Right renal cortex interstitium (tissue), 3 donors: Measurements from ENCODE around the gene LASP1. TPM values are rescaled to one million over a fixed set of nuclear protein-coding genes. Genes with fewer than 3 reads are reported as not detected.
A peak's percentile ranks its signal among the peaks of the same experiment; 100 is the strongest.
"Not testable (repeated sequence)": the region's sequence is repeated elsewhere in the genome, so short reads cannot be mapped to it uniquely, and the experiment has no call there.

Source experiments
- DNase-seq, 3 donors: peaks; one replicate each; pipeline ENCODE4 v3.0.0-alpha.2; 2013; ENCODE audit warnings: low read depth in 3 of 3, low spot score in 2 of 3
- polyA plus RNA-seq, 3 donors: library from polyadenylated mRNA; unstranded; fragments of 120-200 nt; gene quantifications; one replicate each; pipeline ENCODE4 v1.2.1, GENCODE V29; 2013; ENCODE audit not compliant: insufficient read length in 3 of 3

LASP1 gene
- polyA plus RNA-seq, 3 donors: 131 to 148 (median 140) TPM

DNA sequence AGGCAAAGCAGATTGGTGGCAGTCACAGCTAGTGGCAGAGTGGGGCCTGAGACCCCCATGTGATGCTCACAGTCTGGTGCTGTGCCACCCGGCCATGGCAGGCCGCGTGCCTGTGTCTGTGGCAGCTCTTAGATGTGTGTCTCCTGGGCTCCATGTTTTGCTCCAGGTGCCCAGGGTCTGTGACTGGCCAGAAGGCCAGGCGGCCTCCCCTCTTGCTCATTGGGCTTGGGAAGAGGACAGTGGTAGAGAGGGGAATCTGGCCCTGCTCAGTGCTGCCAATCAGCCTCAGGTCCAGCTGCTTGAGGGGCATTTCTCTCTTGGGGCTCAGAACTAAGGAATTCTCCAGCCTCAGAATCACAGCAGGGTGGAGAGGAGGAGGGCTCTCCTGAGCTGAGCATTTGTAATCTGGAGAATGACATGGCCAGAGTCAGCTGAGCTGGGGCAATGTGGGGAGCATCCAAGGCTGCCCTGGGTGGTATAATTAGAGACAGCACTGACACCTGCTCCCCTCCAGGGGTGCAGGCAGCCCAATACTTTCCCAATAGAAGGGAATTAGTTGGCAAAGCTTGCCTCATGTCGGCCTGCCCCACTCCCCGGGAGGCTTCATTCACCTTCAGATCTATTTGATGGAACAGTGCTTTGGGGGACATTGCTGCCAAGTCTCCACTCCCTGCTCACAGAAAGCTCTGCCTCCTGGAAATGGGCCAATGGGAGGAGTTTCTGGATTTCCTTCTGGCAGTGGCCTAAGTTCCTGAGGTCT, 52.9 kb downstream of the LASP1 start:
- DNase-seq: peak in 1 of 3 donors; percentile 47

DNA sequence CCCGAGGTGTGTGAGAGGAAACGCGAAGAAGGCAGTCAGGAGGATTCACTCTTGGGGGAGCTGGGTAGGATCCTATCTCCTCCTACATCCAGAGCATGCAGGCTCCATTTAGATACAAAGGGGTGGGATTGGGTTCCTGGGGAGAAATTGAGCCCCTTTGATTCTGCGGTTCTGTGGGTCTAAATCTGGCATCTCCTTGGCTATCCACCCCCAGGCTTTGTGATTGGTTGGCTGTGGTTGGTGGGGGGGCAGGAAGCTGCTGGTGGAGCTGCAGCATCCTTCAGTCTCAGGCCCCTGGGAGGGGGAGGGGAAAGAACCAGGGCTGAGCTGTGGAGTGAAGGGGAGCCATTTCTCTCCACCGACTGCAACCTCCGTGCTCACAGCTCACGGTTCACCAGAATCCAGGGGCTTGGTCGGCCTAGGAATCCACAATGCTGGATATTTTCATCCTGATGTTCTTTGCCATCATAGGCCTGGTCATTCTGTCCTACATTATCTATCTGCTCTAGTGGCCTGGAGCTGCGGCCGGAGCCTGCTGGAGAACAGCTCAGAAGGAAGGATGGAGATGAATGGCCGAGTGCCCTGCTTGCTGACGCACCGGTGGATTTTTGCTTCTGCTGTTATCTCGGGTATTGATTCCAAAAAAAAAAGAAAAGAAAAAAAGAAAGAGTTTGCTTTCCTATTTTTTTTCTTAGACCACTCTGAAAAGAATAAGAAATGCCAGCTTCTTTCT, 55.6 kb downstream of the LASP1 start, which contains the start of gene LASP1NB:
LASP1NB (plus strand) TSS at position 352 of the 733 bp plus-strand sequence.
- DNase-seq: peak; percentile 59 to 69 (median 67)

DNA sequence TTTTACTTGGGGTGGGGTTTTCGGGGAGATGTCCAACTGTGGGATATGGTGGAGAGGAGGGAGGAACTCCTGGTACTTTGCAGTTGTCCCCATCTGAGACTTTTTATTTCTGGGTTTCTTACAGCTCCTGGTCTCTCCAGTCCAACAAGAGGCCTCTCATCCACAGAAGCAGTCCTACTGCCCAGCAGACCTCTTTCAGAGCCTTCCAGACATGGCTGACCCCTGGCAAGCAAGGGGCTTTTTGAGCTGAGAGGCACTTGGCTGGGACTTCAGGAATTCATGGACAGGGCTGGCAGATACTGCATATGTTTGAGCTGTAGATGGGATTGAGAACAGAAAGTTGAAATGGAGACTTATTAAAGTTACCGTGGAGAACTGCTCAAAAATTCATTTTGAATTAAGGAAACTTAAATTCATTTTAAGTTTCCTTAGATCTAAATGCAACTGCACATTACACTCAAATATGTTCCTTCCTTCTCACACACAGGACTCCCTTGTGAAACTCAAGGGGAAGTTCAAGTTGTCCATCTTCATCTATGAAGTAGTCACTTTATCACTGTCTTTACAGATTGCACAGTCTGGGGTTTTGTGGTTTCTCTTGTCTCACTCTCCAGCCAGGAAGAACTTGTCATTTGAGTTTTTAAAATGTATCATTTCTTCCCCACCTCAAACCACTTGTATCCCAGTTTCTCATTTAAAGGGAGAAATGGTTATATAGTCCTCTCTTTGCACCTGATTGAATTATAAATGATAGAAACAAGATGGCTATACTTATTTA, 56.6 kb downstream of the LASP1 start:
- DNase-seq: no peak

DNA sequence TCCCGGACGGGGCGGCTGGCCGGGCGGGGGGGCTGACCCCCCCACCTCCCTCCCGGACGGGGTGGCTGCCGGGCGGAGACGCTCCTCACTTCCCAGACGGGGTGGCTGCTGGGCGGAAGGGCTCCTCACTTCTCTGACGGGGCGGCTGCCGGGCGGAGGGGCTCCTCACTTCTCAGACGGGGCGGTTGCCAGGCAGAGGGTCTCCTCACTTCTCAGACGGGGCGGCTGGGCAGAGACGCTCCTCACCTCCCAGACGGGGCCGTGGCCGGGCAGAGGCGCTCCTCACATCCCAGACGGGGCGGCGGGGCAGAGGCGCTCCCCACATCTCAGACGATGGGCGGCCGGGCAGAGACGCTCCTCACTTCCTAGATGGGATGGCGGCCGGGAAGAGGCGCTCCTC, 60.9 kb downstream of the LASP1 start:
- not testable (repeated sequence) for DNase-seq

DNA sequence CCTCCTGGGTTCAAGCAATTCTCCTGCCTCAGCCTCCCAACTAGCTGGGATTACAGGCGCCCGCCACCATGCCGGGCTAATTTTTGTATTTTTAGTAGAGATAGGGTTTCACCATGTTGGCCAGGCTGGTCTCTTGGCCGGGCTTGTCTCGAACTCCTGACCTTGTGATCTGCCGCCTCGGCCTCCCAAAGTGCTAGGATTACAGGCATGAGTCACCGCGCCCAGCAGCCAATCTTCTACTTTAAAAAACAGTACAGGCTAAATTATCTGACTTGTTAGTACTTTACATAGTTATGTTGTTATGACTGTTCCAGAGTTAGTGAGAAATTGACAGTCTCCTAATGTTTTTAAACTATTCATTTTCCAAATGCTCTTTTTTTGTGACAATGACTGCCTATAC, 64.1 kb downstream of the LASP1 start:
- DNase-seq: not testable (repeated sequence)

DNA sequence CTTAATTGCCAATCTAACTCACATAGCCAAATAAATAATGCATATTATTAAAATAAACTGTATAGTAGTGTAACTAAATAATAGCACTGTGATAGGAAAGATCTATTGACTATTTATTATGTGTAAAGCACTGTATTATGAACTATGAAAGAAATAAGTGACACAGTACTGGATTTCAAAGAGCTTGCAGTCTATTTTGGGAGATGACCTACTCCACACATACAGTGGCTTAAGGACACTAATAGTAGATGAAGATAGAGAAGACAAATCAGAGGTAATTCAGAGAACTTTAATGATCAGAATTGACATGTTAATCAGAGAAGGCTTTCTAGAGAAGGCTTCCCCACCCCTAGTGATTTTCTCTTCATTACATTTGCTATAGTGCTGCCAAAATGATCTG, 70.1 kb downstream of the LASP1 start:
- DNase-seq: no peak

DNA sequence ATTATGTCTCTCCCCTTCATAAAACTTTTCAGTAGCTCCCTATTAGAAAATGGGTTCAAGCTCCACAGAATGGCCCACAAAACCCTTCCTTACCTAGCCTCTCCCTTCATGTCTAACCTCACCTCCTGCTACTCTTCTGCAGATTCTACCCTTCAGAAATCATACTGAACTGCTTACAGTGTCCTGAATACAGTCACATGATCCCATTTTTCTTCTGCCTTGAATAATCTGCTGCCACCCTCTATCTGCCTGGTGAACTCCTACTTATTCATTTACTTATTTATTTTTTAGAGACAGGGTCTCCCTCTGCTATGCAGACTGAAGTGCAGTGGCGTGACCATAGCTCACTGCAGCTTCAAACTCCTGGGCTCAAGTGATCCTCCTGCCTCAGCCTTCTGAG, 70.5 kb downstream of the LASP1 start:
- DNase-seq: no peak

DNA sequence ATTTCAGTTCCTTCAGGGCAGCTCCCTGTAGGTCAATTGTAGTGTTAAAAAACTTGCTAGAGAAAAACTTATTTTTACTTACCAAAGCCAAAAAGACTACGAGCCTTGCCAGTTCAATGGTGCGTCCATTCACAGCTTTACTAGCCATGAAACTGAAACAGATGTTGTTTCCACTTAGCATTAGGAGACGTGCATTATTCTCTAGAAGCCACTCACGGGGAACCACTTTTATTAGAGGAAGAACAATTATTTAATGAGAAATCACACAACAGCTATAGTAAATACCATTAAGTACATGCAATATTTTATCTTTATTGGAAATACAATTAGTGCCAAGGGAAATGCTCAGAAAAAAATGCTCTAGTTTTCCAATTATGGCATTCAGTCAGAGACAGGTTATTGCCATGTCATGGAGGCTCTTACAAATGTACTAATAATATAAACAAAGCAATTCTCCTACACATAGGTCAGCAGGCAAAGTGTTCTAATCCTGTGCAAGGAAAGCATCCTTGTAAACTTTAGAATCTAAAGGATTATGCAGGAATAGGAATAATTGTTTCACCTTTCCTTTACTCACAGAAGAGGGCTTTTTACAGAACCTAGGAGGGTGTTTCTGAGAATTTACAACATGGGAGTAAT, 73.0 kb downstream of the LASP1 start:
- no peak for DNase-seq

DNA sequence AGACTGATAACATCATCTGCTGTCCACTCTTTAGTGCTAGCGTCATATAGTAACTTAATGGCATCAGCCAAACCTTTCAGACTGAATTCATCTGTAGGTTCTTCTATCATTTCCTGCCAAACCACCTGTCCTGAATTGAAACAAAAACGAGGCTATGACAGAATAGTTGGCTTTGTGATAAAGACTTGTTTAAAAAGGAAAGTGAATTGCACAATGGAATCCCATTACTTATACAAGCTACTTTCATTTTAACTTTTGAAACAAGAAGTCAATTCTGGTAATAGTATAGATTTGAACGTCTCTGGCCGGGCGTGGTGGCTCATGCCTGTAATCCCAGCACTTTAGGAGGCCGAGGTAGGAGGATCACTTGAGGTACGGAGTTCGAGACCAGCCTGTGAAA, 73.7 kb downstream of the LASP1 start:
- no peak for DNase-seq

DNA sequence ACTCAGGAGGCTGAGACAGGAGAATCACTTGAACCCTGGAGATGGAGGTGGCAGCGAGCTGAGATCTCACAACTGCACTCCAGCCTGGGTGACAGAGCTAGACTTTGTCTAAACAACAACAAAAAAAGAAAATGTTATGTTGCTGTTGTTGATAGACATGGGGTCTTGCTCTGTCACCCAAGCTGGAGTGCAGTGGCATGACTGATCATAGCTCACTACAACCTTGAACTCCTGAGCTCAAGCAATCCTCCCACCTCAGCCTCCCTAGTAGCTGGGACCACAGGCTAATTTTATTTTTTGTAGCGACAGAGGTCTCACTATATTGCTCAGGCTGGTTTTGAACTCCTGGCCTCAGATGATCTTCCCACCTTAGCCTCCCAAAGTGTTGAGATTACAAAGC, 77.3 kb downstream of the LASP1 start:
- no peak for DNase-seq

DNA sequence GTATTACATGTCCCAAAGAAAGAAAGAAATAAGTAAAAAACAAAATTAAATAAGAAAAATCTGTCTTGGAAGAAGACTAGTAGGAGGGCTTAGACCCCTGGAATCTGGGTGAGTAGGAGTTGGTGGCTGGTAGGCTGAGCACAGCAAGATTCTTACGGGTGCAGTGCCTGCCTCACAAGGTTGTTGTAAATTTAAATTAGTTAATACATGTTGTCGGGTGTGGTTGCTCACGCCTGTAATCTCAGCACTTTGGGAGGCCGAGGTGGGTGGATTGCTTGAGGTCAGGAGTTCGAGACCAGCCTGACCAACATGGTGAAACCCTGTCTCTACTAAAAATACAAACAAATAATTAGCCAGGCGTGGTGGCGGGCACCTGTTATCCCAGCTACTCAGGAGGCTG, 83.9 kb downstream of the LASP1 start:
- not testable (repeated sequence) for DNase-seq

DNA sequence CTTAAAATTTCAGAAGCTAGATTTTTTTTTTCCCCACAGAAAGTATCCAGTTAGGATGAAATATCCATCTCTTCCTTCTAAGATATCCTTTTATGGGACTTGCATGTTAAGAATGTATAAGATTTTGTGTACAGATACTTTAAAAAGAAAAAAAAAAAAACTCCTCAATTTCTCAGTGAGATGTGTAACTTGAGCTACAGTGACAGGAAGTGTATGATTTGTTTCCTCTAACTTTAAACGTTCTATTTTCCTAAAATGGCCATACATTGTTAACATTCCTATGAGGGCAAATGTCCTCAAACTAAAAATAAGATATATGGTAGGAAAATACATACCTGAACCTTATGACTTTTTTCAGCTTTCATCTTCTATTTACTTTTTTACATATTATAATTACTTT, 88.5 kb downstream of the LASP1 start:
- no peak for DNase-seq

DNA sequence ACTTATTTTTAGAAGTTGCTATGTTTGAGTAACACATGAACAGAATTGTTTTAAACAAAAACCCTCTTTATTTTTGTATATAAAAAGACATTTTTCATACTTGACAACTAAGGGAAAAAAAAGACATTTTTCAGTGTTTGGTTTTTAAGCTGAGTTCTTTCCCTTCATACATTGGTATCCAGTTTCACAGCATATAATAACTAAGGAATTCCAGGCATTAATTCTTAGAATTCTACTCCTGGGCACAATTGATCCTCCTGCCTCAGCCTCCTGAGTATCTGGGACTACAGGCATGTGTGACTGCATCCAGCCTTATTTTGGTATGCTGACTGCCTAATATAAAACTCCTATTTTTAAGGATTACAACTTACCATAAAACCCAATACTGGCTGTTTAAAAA, 88.9 kb downstream of the LASP1 start:
- no peak for DNase-seq

DNA sequence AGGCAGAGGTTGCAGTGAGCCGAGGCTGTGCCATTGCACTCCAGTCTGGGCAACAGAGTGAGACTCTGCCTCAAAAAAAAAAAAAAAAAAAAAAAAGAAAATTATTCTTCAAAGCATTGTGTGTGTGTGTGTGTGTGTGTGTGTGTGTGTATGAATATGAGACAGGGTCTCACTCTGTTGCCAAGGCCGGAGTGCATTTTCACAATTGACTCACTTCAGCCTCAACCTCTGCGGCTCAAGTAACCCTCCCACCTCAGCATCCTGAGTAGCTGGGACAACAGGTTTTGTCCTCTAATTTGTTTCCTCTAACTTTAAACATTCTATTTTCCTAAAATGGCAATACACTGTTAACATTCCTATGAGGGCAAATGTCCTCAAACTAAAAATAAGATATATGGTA, 89.7 kb downstream of the LASP1 start:
- no peak for DNase-seq

DNA sequence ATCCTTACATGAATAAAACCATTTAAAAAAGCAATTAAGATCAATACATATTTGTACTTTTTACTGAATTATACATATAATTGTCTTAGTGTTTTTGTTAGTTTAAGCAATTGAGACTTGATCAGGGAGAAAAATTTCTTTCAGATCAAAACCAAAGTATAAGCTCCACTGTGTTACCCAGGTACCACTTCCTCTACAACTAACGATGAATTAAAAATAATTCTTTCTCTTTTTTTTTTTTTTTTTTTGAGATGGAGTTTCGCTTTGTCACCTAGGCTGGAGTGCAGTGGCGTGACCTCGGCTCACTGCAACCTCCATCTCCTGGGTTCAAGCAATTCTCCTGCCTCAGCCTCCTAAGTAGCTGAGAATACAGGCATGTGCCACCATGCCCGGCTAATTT, 90.5 kb downstream of the LASP1 start:
- no peak for DNase-seq

DNA sequence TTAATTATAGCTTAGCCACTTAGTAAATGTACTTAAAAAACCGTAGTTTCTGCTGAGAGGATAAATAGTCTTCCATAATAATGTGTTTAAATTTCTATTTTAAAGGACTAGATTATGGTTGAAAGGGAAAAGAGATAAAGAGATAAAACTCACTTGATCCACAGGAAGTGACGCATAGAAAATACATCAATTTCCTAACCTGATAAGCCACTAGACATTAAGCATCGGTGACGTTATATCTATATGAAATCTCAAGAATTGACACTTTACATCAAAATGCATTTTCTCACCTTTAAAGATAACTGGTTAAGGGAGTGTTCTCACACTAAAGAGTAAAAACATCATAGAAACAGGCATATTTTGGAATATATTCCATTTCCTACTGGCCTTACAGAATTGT, 91.6 kb downstream of the LASP1 start:
- no peak for DNase-seq

DNA sequence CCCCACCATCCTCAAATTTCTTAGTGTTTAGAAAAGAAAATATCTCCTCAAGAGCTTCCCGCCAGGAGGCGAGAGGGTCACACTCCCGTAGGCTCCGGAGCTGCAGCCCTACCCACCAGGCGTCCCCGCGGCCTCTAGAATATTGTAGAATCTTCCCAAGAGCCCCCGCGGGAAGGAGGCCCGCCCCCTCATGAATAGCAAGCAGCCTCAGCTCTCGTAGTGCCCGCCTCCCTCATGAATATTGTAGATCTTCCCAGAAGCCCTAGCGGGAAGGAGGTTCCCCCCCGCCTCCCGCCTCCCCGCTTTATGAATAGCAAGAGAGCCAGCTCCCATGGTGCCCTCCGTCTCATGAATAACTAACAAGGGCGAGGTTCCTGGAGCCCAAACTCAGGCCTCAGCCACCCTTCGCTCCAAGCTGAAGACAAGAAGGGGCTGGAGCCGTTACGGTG, 97.5 kb downstream of the LASP1 start, which contains the start of gene FBXO47:
FBXO47 (minus strand) TSS at position 114 of the 449 bp plus-strand sequence. CDS start 4,378 bp downstream, outside the sequence.
- peak in 2 of 3 donors; percentile 82 to 87 for DNase-seq

DNA sequence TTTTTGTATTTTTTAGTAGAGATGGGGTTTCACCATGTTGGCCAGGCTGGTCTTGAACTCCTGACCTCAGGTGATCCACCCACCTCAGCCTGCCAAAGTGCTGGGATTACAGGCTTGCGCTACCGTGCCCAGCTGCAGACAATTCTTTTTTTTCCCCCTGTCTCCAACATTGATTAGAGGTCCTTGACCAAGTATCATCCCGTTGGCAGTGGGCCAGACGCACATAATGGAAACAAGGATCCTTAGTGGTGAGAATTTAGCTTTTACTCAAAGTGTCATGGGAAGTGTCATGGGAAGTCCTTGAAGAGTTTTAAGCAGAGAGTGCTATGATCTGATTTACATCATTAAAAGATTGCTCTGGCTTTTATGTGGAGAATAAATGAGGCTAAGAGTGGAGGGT, 99.4 kb downstream of the LASP1 start:
- DNase-seq: no peak

DNA sequence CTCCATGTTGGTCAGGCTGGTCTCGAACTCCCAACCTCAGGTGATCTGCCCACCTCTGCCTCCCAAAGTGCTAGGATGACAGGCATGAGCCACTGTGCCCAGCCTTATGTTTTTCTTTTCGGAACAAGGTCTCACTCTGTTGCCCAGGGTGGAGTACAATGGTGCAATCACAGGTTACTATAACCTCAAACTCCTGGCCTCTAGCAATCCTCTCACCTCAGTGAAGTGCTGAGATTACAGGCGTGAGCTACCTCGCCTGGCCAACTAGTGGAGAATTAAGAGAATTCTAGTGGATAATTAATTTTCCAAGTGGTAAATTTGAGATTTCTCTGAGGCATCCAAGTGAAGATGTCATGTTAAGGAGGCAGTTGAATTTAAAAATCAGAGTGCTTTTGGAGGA, 100.3 kb downstream of the LASP1 start:
- DNase-seq: no peak

DNA sequence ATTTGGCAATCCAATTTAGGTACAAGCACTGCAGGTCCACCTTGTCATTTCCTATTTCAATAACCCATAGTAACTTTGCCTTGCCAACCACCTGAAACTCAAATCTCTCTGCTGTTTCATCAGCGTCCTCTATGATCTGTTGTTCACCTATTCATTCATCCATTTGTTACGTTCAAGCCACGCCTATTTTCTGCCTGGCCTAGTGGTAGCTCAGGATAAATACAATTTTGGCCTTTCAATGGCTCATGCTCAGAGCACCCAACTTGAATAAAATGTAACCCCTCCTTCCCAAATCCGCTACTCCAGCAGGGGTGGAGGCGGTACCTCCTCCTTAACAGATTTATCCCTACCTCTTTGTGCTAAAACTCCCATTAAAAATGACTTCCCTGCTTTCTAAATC, 100.9 kb downstream of the LASP1 start:
- no peak for DNase-seq
